NCI-H2107 treated with DMSO at 0.1 percent for 48 hours (cell line): ENCODE data around the gene SUSD6.
"Not testable (repeated sequence)": the region's sequence is repeated elsewhere in the genome, so short reads cannot be mapped to it uniquely, and the experiment has no call there.

Experiments used
- DNase-seq: peaks from one replicate; lab custom pipeline; 2025; ENCODE audit not compliant: unreplicated experiment; lab: John Stamatoyannopoulos, UW

SUSD6 gene

GRCh38 chr14:69647642-69648041 is 36.2 kb downstream of the SUSD6 start:
- DNase-seq: not testable (repeated sequence)

- peak; percentile 63 for DNase-seq
Measured at GRCh38 chr14:69648480-69649451, 37.4 kb downstream of the SUSD6 start.

- no peak for DNase-seq
Measured at GRCh38 chr14:69650948-69651369, 39.6 kb downstream of the SUSD6 start.

- no peak for DNase-seq
Measured at GRCh38 chr14:69651664-69652063, 40.3 kb downstream of the SUSD6 start.

- DNase-seq: no peak
Measured at GRCh38 chr14:69652942-69653684, 41.7 kb downstream of the SUSD6 start.

GRCh38 chr14:69654116-69654515 is 42.7 kb downstream of the SUSD6 start:
- DNase-seq: no peak

GRCh38 chr14:69657950-69658355 is 46.6 kb downstream of the SUSD6 start:
- peak; percentile 93 for DNase-seq

GRCh38 chr14:69658664-69659261 is 47.4 kb downstream of the SUSD6 start:
- peak; percentile 51 for DNase-seq

- no peak for DNase-seq
Measured at GRCh38 chr14:69660344-69661193, 49.2 kb downstream of the SUSD6 start.

GRCh38 chr14:69661194-69661537 is 49.8 kb downstream of the SUSD6 start:
- DNase-seq: no peak

- no peak for DNase-seq
Measured at GRCh38 chr14:69662636-69663299, 51.4 kb downstream of the SUSD6 start.

- no peak for DNase-seq
Measured at GRCh38 chr14:69663300-69663643, 51.9 kb downstream of the SUSD6 start.

GRCh38 chr14:69664265-69664664 is 52.9 kb downstream of the SUSD6 start:
- no peak for DNase-seq

- no peak for DNase-seq
Measured at GRCh38 chr14:69664865-69665526, 53.6 kb downstream of the SUSD6 start.

- DNase-seq: no peak
Measured at GRCh38 chr14:69665631-69666030, 54.2 kb downstream of the SUSD6 start.

GRCh38 chr14:69666112-69666511 is 54.7 kb downstream of the SUSD6 start:
- DNase-seq: no peak

- DNase-seq: no peak
Measured at GRCh38 chr14:69666690-69667211, 55.4 kb downstream of the SUSD6 start.

- no peak for DNase-seq
Measured at GRCh38 chr14:69667938-69668335, 56.5 kb downstream of the SUSD6 start.

GRCh38 chr14:69669375-69669774 is 58.0 kb downstream of the SUSD6 start:
- DNase-seq: no peak

GRCh38 chr14:69670093-69670492 is 58.7 kb downstream of the SUSD6 start:
- no peak for DNase-seq
